Neural cell (in vitro differentiated cells): ENCODE results near the gene STX4. TPM values are rescaled to one million over a fixed set of nuclear protein-coding genes. Genes with fewer than 3 reads are reported as not detected.

ENCODE experiments used
- H2AFZ ChIP-seq: fragments of 200-600, 300-800 bp; sonication (generic), shearing (Covaris generic); 2 replicates; pipeline ENCODE4 v1.6.0; 2014; ENCODE audit warnings: low read depth, mild to moderate bottlenecking, antibody characterized with exemption, low read length, moderate library complexity
- H3F3A ChIP-seq: fragments of 200-600 bp; shearing (Covaris generic); 2 replicates; pipeline ENCODE4 v1.6.1; 2016; ENCODE audit warnings: mild to moderate bottlenecking, moderate library complexity, mixed read lengths, antibody characterized with exemption, low read length; ENCODE audit not compliant: insufficient read depth, poor library complexity, severe bottlenecking
- H3K27ac ChIP-seq: fragments of 200-600, 300-800 bp; sonication (generic), shearing (Covaris generic); 2 replicates; pipeline ENCODE4 v1.5.1; 2014; ENCODE audit warnings: mild to moderate bottlenecking, low read length, moderate library complexity
- H3K27me3 ChIP-seq: fragments of 300-800, 200-600 bp; sonication (generic), shearing (Covaris generic); 2 replicates; pipeline ENCODE4 v1.6.0; 2014; ENCODE audit warnings: mild to moderate bottlenecking, low read depth, low read length, moderate library complexity; ENCODE audit not compliant: insufficient read depth
- H3K36me3 ChIP-seq: fragments of 300-800, 200-600 bp; sonication (generic), shearing (Covaris generic); 2 replicates; pipeline ENCODE4 v1.5.1; 2014; ENCODE audit warnings: mild to moderate bottlenecking, antibody characterized with exemption, low read length, moderate library complexity; ENCODE audit not compliant: insufficient read depth
- H3K4me2 ChIP-seq: fragments of 300-800, 200-600 bp; sonication (generic), shearing (Covaris generic); 2 replicates; pipeline ENCODE4 v1.6.0; 2014; ENCODE audit warnings: mild to moderate bottlenecking, low read length
- H3K4me3 ChIP-seq: fragments of 300-800, 200-600 bp; sonication (generic), shearing (Covaris generic); 2 replicates; pipeline ENCODE4 v1.5.1; 2014; ENCODE audit warnings: mild to moderate bottlenecking, low read length, moderate library complexity
- H3K79me2 ChIP-seq: fragments of 200-600 bp; shearing (Covaris generic); replicated peaks from 2 replicates; pipeline ENCODE4 v1.6.0; 2014; ENCODE audit warnings: mild to moderate bottlenecking, low read length, moderate library complexity; ENCODE audit not compliant: insufficient read depth
- H3K9ac ChIP-seq: fragments of 300-800, 200-600 bp; sonication (generic), shearing (Covaris generic); 2 replicates; pipeline ENCODE4 v1.6.1; 2016; ENCODE audit warnings: mild to moderate bottlenecking, low read length, mixed read lengths
- H3K9me2 ChIP-seq: fragments of 200-600 bp; shearing (Covaris generic); 2 replicates; pipeline ENCODE4 v1.6.1; 2016; ENCODE audit warnings: mild to moderate bottlenecking, low read length, mixed read lengths; ENCODE audit not compliant: insufficient read depth
- H3K9me3 ChIP-seq: fragments of 200-600, 300-800 bp; sonication (generic), shearing (Covaris generic); 2 replicates; pipeline ENCODE4 v1.6.1; 2016; ENCODE audit warnings: mild to moderate bottlenecking, mixed run types, low read length, moderate library complexity, mixed read lengths
- H4K20me1 ChIP-seq: fragments of 200-600 bp; shearing (Covaris generic); 2 replicates; pipeline ENCODE4 v1.6.1; 2016; ENCODE audit warnings: mild to moderate bottlenecking, mixed run types; ENCODE audit not compliant: insufficient read depth
- EP300 ChIP-seq: fragments of 450-650 bp; conservative IDR thresholded peaks from 2 replicates; pipeline ENCODE4 v1.6.1; 2014; ENCODE audit warnings: antibody characterized with exemption, mild to moderate bottlenecking, moderate library complexity; ENCODE audit not compliant: poor library complexity, severe bottlenecking
- EZH2 ChIP-seq: fragments of 200-600, 300-800 bp; shearing (Covaris generic), sonication (generic); IDR thresholded peaks from 2 replicates; pipeline ENCODE4 v1.6.1; 2014; ENCODE audit warnings: antibody characterized with exemption, low read length, borderline replicate concordance, mild to moderate bottlenecking; ENCODE audit not compliant: insufficient read depth, poor library complexity, severe bottlenecking
- MXI1 ChIP-seq: fragments of 450-650 bp; conservative IDR thresholded peaks from 2 replicates; pipeline ENCODE4 v1.6.1; 2014; ENCODE audit warnings: antibody characterized with exemption, mild to moderate bottlenecking; ENCODE audit not compliant: poor library complexity, severe bottlenecking
- POLR2AphosphoS5 ChIP-seq: IDR thresholded peaks from 2 replicates; pipeline ENCODE4 v1.6.1; 2012
- RAD21 ChIP-seq: fragments of 450-650 bp; conservative IDR thresholded peaks from 2 replicates; pipeline ENCODE4 v1.6.1; 2014; ENCODE audit warnings: antibody characterized with exemption, mild to moderate bottlenecking, moderate library complexity
- SMC3 ChIP-seq: fragments of 450-650 bp; conservative IDR thresholded peaks from 2 replicates; pipeline ENCODE4 v1.6.1; 2014; ENCODE audit warnings: antibody characterized with exemption, mild to moderate bottlenecking, moderate library complexity; ENCODE audit not compliant: poor library complexity
- TAF1 ChIP-seq: IDR thresholded peaks from 2 replicates; pipeline ENCODE4 v1.6.1; 2012; ENCODE audit warnings: low read depth
- polyA plus RNA-seq: library from polyadenylated mRNA; depleted of rRNA; stranded (reverse); fragments of >200 nt; gene quantifications from 2 replicates; pipeline ENCODE4 v1.2.3, GENCODE V29; 2014
- TF ChIP-seq, protein P1 (sequence below): IDR thresholded peaks from 2 replicates; pipeline ENCODE4 v1.6.1; 2012; ENCODE audit warnings: borderline replicate concordance
- TF ChIP-seq, protein P2 (sequence below): fragments of 450-650 bp; IDR thresholded peaks from 2 replicates; pipeline ENCODE4 v1.5.1; 2014; ENCODE audit warnings: antibody characterized with exemption, mild to moderate bottlenecking, moderate library complexity; ENCODE audit not compliant: poor library complexity, severe bottlenecking

Gene STX4
- polyA plus RNA-seq, 1 donor from 2014 or later: 32.2 TPM

DNA sequence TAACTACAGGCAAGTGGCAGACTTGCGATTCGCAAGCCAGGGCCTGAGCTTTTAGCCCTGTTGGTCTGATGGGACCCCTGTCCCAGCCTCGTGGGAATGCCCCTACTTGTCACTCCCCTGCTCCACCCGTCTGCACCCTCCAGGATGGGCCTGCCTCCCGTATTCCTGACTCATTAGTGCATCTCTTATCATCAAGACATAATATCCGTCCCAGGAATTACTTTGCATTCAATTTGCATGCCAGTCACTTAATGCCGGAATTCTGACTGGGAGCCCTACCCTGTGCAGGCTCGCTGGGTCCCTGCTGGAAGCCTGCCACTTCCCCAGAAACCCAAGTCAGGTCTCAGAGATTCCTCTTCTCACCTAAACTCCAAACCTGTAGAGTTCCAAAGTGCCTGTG is 52.1 kb downstream of the STX4 start:
- H4K20me1 ChIP-seq: no peaks in the 10 kb centered on the region
- no peak overlapping the region for H3K4me3 ChIP-seq
- H3K27me3 ChIP-seq: no peaks in the 10 kb centered on the region
- no peak overlapping the region for H3K9ac ChIP-seq
- H3F3A ChIP-seq: no peaks in the 10 kb centered on the region
- H2AFZ ChIP-seq: no peak overlapping the region
- no peaks in the 10 kb centered on the region for H3K9me3 ChIP-seq
- peaks cover 5% of the 10 kb centered on the region for H3K36me3 ChIP-seq
- TF ChIP-seq EZH2 (no peak), MXI1 (no peak), EP300 (no peak), POLR2AphosphoS5 (no peak), TAF1 (no peak), SMC3 (no peak), RAD21 (no peak)
- TF ChIP-seq, protein P1, sequence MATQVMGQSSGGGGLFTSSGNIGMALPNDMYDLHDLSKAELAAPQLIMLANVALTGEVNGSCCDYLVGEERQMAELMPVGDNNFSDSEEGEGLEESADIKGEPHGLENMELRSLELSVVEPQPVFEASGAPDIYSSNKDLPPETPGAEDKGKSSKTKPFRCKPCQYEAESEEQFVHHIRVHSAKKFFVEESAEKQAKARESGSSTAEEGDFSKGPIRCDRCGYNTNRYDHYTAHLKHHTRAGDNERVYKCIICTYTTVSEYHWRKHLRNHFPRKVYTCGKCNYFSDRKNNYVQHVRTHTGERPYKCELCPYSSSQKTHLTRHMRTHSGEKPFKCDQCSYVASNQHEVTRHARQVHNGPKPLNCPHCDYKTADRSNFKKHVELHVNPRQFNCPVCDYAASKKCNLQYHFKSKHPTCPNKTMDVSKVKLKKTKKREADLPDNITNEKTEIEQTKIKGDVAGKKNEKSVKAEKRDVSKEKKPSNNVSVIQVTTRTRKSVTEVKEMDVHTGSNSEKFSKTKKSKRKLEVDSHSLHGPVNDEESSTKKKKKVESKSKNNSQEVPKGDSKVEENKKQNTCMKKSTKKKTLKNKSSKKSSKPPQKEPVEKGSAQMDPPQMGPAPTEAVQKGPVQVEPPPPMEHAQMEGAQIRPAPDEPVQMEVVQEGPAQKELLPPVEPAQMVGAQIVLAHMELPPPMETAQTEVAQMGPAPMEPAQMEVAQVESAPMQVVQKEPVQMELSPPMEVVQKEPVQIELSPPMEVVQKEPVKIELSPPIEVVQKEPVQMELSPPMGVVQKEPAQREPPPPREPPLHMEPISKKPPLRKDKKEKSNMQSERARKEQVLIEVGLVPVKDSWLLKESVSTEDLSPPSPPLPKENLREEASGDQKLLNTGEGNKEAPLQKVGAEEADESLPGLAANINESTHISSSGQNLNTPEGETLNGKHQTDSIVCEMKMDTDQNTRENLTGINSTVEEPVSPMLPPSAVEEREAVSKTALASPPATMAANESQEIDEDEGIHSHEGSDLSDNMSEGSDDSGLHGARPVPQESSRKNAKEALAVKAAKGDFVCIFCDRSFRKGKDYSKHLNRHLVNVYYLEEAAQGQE: no peak
- TF ChIP-seq, protein P2, sequence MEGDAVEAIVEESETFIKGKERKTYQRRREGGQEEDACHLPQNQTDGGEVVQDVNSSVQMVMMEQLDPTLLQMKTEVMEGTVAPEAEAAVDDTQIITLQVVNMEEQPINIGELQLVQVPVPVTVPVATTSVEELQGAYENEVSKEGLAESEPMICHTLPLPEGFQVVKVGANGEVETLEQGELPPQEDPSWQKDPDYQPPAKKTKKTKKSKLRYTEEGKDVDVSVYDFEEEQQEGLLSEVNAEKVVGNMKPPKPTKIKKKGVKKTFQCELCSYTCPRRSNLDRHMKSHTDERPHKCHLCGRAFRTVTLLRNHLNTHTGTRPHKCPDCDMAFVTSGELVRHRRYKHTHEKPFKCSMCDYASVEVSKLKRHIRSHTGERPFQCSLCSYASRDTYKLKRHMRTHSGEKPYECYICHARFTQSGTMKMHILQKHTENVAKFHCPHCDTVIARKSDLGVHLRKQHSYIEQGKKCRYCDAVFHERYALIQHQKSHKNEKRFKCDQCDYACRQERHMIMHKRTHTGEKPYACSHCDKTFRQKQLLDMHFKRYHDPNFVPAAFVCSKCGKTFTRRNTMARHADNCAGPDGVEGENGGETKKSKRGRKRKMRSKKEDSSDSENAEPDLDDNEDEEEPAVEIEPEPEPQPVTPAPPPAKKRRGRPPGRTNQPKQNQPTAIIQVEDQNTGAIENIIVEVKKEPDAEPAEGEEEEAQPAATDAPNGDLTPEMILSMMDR: no peak
- H3K79me2 ChIP-seq: no peaks in the 10 kb centered on the region
- no peak overlapping the region for H3K27ac ChIP-seq
- no peak overlapping the region for H3K4me2 ChIP-seq
- H3K9me2 ChIP-seq: no peaks in the 10 kb centered on the region

DNA sequence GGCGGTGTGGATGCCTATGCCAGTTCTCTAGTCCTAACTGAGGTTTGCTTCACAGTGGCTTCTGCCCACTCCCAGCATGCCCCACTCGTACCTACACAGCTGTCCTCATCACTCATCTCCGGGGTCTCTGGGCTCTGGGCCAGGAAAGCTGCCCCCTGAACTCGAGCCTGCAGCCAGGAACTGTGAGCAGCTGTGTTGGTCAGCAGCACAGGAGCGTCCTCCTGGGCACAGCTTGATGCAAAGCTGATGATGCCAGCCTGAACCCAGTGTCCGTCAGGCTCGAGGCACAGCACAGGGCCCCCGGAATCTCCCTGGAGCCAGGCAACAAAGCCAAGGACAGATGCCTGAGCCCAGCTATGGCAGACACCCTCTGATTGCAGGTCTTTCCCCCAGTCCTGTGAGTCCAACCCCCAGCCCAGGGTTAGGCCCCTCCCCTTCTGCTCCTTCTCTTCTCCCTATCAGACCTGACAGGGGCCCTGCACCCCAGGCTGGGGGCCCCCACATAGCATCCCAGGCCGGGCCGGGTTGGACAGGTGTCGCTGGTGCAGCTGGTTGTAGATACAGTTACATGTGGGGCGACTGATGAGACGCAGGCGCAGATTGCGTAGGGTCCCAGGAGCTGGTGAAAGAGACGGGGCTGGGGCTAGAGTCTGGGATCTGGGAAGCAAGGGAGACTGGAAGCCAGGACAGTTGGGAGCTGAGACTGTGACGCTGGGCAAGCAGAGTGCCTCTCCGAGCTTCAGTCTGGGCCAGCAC is 52.7 kb downstream of the STX4 start:
- no peaks in the 10 kb centered on the region for H3K79me2 ChIP-seq
- H3K27me3 ChIP-seq: no peaks in the 10 kb centered on the region
- H3K27ac ChIP-seq: no peak overlapping the region
- no peaks in the 10 kb centered on the region for H4K20me1 ChIP-seq
- H2AFZ ChIP-seq: no peak overlapping the region
- H3K4me2 ChIP-seq: no peak overlapping the region
- H3K4me3 ChIP-seq: no peak overlapping the region
- H3K9me3 ChIP-seq: no peaks in the 10 kb centered on the region
- H3K36me3 ChIP-seq: peaks cover 5% of the 10 kb centered on the region
- H3F3A ChIP-seq: no peaks in the 10 kb centered on the region
- TF ChIP-seq TAF1 (no peak), MXI1 (no peak), POLR2AphosphoS5 (no peak), EP300 (no peak), SMC3 (no peak), EZH2 (no peak), RAD21 (no peak)
- TF ChIP-seq, protein P1: no peak
- TF ChIP-seq, protein P2: no peak
- no peaks in the 10 kb centered on the region for H3K9me2 ChIP-seq
- H3K9ac ChIP-seq: no peak overlapping the region
